Omental fat pad (tissue), 4 donors: ENCODE measurements around the gene DENND1B. TPM values are rescaled to one million over a fixed set of nuclear protein-coding genes. Genes with fewer than 3 reads are reported as not detected.

Source experiments
- ATAC-seq: fragments of 150-250 bp; one replicate; pipeline ENCODE4 v1.9.1; 2016; ENCODE audit warnings: mild to moderate bottlenecking, moderate library complexity; ENCODE audit not compliant: low FRiP score
- DNase-seq: peaks from one replicate; pipeline ENCODE4 v3.0.0-alpha.2; 2019; ENCODE audit warnings: low spot score
- CTCF ChIP-seq, 3 donors: fragments of 450-650 bp; IDR thresholded peaks; one replicate each; pipeline ENCODE4 v1.5.1; 2016 to 2017; ENCODE audit warnings: antibody characterized with exemption in 3 of 3, mild to moderate bottlenecking in 3 of 3, moderate library complexity in 2 of 3
- total RNA-seq, 4 donors: library from RNA; depleted of rRNA; stranded (reverse); fragments of >200 nt; gene quantifications; one replicate each; pipeline ENCODE4 v1.1.0, GENCODE V29; 2016

DENND1B gene
- total RNA-seq, 4 donors from 2014 or later: 8.3 to 16.6 (median 11.1) TPM

DNA sequence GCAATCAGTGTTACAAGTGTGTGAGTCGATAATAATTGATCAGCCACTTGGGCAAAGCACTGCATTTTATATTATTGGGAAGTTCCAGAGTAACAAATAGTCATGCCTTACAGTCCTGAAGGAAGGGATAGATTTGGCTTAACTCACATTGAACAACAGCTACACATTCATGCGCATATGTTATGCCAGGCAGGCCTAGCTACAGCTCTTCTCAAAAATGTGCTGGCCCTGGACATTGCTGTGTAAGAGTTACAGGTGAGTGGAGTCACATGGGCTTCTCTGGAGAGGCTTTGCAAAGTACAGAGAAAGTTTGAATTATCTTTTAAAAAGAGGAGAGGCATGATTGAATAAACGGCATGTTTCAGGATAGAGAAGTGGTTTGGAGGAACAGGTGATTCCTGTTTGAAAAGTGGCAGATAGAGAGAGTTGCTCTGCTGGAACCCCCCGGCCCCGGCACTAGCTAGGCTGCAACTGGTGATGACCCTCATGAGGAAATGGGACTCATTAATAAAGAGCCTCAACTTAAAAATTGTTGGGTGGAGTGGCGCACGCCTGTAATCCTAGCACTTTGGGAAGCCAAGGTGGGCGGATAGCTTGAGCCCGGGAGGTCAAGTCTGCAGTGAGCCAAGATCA lies 306.6 kb downstream of the DENND1B start:
- ATAC-seq (no peak), DNase-seq (no peak)
- no peak for TF ChIP-seq CTCF (IDR thresholded peaks at IDR 0.05)

- no peak for TF ChIP-seq CTCF (IDR thresholded peaks at IDR 0.05)
- DNase-seq (no peak), ATAC-seq (no peak)
These were observed 307.4 kb downstream of the DENND1B start for GRCh38 chr1:197467881-197468280.

DNA sequence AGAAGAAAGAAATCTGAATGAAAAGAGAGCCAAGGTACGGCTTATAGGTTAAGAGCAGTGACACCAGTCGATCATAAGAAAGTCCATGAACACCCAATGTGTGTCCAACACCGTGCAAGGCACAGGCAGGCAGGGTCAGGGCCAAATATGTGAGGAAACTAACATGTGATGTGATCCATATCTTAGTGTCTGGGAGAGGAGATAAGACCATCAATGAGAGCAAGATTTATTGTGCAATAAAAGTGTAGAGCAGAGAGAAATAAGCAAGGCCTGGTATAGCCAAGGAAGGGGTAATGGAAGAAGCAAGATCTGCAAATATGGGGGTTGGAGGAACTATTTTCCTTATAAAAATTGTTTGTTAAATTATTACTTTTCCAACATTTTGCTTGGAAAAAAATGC lies 308.5 kb downstream of the DENND1B start:
- no peak for TF ChIP-seq CTCF (IDR thresholded peaks at IDR 0.05)
- ATAC-seq (no peak), DNase-seq (no peak)

GRCh38 chr1:197465528-197466327 lies 309.6 kb downstream of the DENND1B start:
- DNase-seq (no peak), ATAC-seq (no peak)
- TF ChIP-seq CTCF (IDR thresholded peaks at IDR 0.05): no peak

GRCh38 chr1:197464044-197464443 lies 311.2 kb downstream of the DENND1B start:
- no peak for TF ChIP-seq CTCF (IDR thresholded peaks at IDR 0.05)
- ATAC-seq: peak; percentile 84
- DNase-seq: no peak

DNA sequence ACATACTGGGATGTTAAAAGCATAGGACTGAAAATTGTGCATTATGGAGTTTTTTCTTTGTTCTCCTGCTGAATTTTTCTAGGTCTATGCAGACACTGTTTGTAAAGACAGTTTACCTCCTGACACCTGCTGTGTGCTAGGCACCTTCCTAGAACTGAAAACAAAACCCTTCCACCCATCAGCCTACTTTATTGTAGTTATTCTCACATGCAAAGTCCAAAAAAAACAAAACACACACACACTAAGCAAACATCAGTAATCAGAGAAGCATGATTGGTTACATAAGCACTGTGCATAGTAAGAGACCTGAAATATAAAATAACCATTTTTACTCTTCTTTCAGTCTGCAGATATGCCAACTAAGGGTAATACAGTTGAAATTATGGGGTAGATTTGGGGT lies 312.1 kb downstream of the DENND1B start:
- TF ChIP-seq CTCF (IDR thresholded peaks at IDR 0.05): no peak
- ATAC-seq: no peak

DNA sequence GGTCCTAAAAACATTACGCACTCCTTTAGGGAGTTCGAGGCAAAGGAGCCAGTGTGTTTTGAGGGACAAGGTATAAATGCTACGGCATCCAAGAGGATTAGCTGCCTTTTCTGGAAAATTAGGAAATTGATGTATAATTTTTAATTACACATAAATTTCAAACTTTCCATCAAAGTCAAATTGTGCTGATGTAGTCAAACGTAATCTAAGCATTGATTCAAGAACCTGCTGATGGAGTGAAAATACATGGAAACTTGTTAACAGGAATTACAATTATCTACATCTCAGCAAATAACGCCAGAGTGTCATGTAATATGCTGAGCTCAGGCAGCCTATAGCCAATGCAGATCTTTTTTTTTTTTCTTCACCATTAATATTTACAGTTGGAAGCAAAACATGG lies 312.7 kb downstream of the DENND1B start:
- no peak for TF ChIP-seq CTCF (IDR thresholded peaks at IDR 0.05)
- ATAC-seq (no peak), DNase-seq (no peak)

More for the DNA sequence above, 312.1 kb downstream of the DENND1B start:
- no peak for DNase-seq
